IMR-90 (cell line): ENCODE data around the gene KCNT1. TPM values are rescaled to one million over a fixed set of nuclear protein-coding genes. Genes with fewer than 3 reads are reported as not detected.

Source experiments
- ATAC-seq: fragments of 200-7000 bp; cut with Tn5 transposase; 2 replicates; pipeline ENCODE4 v1.9.1; 2020; ENCODE audit warnings: low read depth, mild to moderate bottlenecking, moderate library complexity
- BruUV-seq: library from RNA; stranded (reverse); fragments of 400-500 nt; replicated peaks from 2 replicates; lab custom pipeline; 2021; lab: Mats Ljungman, UMichigan
- CTCF ChIA-PET: fragments of 300-600 bp; formaldehyde crosslinking; extraction: SDS; loops from one replicate; lab custom pipeline; 2021; ENCODE audit warnings: antibody characterized with exemption; lab: Yijun Ruan, JAX
- POLR2A ChIA-PET: fragments of 300-600 bp; sonication (Branson Sonifier 250); formaldehyde crosslinking; loops from one replicate; lab custom pipeline; 2022; ENCODE audit warnings: antibody characterized with exemption; ENCODE audit not compliant: unreplicated experiment; lab: Charles Lee
- DNase-seq: peaks from one replicate; pipeline ENCODE4 v3.0.0; 2013
- H2AFZ ChIP-seq: replicated peaks from 2 replicates; pipeline ENCODE3; 2013; ENCODE audit warnings: low read length, mild to moderate bottlenecking; ENCODE audit not compliant: poor library complexity
- H2AK5ac ChIP-seq: 2 replicates; pipeline ENCODE4 v1.6.1; 2013; ENCODE audit warnings: low read depth, low read length, inconsistent platforms
- H2AK9ac ChIP-seq: replicated peaks from 2 replicates; pipeline ENCODE3; 2013; ENCODE audit warnings: mild to moderate bottlenecking, low read depth, low read length, moderate library complexity; ENCODE audit not compliant: poor library complexity
- H2BK120ac ChIP-seq: 2 replicates; pipeline ENCODE4 v1.6.1; 2013; ENCODE audit warnings: low read depth, low read length, inconsistent platforms
- H2BK15ac ChIP-seq: 3 replicates; pipeline ENCODE4 v1.6.1; 2013; ENCODE audit warnings: low read depth, low read length, inconsistent platforms
- H2BK20ac ChIP-seq: 2 replicates; pipeline ENCODE4 v1.6.1; 2013; ENCODE audit warnings: low read depth, mild to moderate bottlenecking, inconsistent platforms, low read length, moderate library complexity
- H2BK5ac ChIP-seq: 2 replicates; pipeline ENCODE4 v1.6.1; 2013; ENCODE audit warnings: mild to moderate bottlenecking, low read depth, low read length, inconsistent platforms; ENCODE audit not compliant: poor library complexity, severe bottlenecking
- H3K14ac ChIP-seq: replicated peaks from 2 replicates; pipeline ENCODE4 v1.6.1; 2013; ENCODE audit warnings: low read depth, low read length, inconsistent platforms
- H3K18ac ChIP-seq: 2 replicates; pipeline ENCODE4 v1.6.1; 2013; ENCODE audit warnings: low read depth, low read length, control low read depth
- H3K23ac ChIP-seq: 2 replicates; pipeline ENCODE4 v1.6.1; 2013; ENCODE audit warnings: low read depth, low read length, inconsistent platforms
- H3K27ac ChIP-seq: 2 replicates; pipeline ENCODE4 v1.5.1; 2013; ENCODE audit warnings: mild to moderate bottlenecking, control low read depth, low read length; ENCODE audit not compliant: insufficient read depth
- H3K27me3 ChIP-seq: 2 replicates; pipeline ENCODE4 v1.6.1; 2013; ENCODE audit warnings: low read length; ENCODE audit not compliant: control insufficient read depth, insufficient read depth
- H3K36me3 ChIP-seq: 2 replicates; pipeline ENCODE4 v1.6.1; 2013; ENCODE audit warnings: low read length, mixed read lengths; ENCODE audit not compliant: control insufficient read depth, insufficient read depth
- H3K4ac ChIP-seq: 2 replicates; pipeline ENCODE4 v1.6.1; 2013; ENCODE audit warnings: low read depth, low read length, inconsistent platforms
- H3K4me1 ChIP-seq: 2 replicates; pipeline ENCODE4 v1.6.1; 2013; ENCODE audit warnings: low read length, mixed read lengths; ENCODE audit not compliant: control insufficient read depth, insufficient read depth
- H3K4me2 ChIP-seq: 2 replicates; pipeline ENCODE4 v1.6.1; 2013; ENCODE audit warnings: low read depth, mild to moderate bottlenecking, control low read depth, low read length, moderate library complexity
- H3K4me3 ChIP-seq: 2 replicates; pipeline ENCODE4 v1.5.1; 2013; ENCODE audit warnings: low read depth, mild to moderate bottlenecking, control low read depth, low read length, moderate library complexity; ENCODE audit not compliant: insufficient read depth
- H3K56ac ChIP-seq: 2 replicates; pipeline ENCODE4 v1.6.1; 2013; ENCODE audit warnings: low read length, inconsistent platforms; ENCODE audit not compliant: insufficient read depth; ENCODE audit errors: extremely low read depth
- H3K79me1 ChIP-seq, 2 experiments: 2 replicates each; pipeline ENCODE4 v1.6.1; 2013; ENCODE audit warnings: low read length in 2 of 2, inconsistent platforms in 1 of 2, low read depth in 1 of 2
- H3K9ac ChIP-seq: 2 replicates; pipeline ENCODE4 v1.6.1; 2013; ENCODE audit warnings: low read depth, low read length, control low read depth
- H3K9me1 ChIP-seq: 2 replicates; pipeline ENCODE4 v1.6.1; 2013; ENCODE audit warnings: low read length, inconsistent platforms; ENCODE audit not compliant: insufficient read depth
- H3K9me3 ChIP-seq: 2 replicates; pipeline ENCODE4 v1.6.1; 2013; ENCODE audit warnings: low read length; ENCODE audit not compliant: control insufficient read depth, insufficient read depth
- H4K20me1 ChIP-seq: 2 replicates; pipeline ENCODE4 v1.6.1; 2013; ENCODE audit warnings: low read length, inconsistent platforms; ENCODE audit not compliant: insufficient read depth
- H4K5ac ChIP-seq: 2 replicates; pipeline ENCODE4 v1.6.1; 2013; ENCODE audit warnings: mild to moderate bottlenecking, low read depth, low read length, control low read depth
- H4K8ac ChIP-seq, 2 experiments: 2 replicates each; pipeline ENCODE4 v1.6.1; 2013; ENCODE audit warnings: low read depth in 2 of 2, low read length in 2 of 2, control low read depth in 1 of 2, inconsistent platforms in 1 of 2
- H4K91ac ChIP-seq: 2 replicates; pipeline ENCODE4 v1.6.1; 2013; ENCODE audit warnings: low read depth, low read length, inconsistent platforms; ENCODE audit not compliant: insufficient read depth
- CEBPB ChIP-seq: IDR thresholded peaks from 2 replicates; pipeline ENCODE4 v1.6.1; 2012; ENCODE audit warnings: low read depth, low read length, improper control_type of control experiment
- NFE2L2 ChIP-seq: fragments of 150-350 bp; IDR thresholded peaks from 2 replicates; pipeline ENCODE4 v1.6.1; 2016; ENCODE audit warnings: low read depth, mild to moderate bottlenecking, low read length
- POLR2A ChIP-seq: IDR thresholded peaks from 2 replicates; pipeline ENCODE4 v1.6.1; 2012; ENCODE audit warnings: mild to moderate bottlenecking, low read depth, low read length
- WGBS, 2 experiments: methylation state at CpG; one replicate each; pipeline versions ENCODE4 v1.1.5 to v1.1.7; 2013; ENCODE audit warnings: missing lambda C conversion rate in 2 of 2; ENCODE audit not compliant: insufficient read length in 1 of 2; ENCODE audit errors: extremely low coverage in 2 of 2; 5-methylcytosine and 5-hydroxymethylcytosine counted together
- dilution Hi-C: fragments of 300-500 bp; cut with HindIII; formaldehyde crosslinking; loops from one replicate; pipeline ENCODE4 v1.14.3; 2018; ENCODE audit warnings: low sequenced_read_pairs; ENCODE audit not compliant: unreplicated experiment
- in situ Hi-C: fragments of 300-500 bp; cut with MboI; formaldehyde crosslinking; loops from 3 replicates; pipeline ENCODE4 v1.14.3; 2019; ENCODE audit warnings: low sequenced_read_pairs, inconsistent platforms, mixed read lengths
- intact Hi-C: fragments of 100-400 bp; cut with micrococcal nuclease; formaldehyde crosslinking; loops from 2 replicates; pipeline ENCODE4 v1.10.0; 2022
- polyA plus RNA-seq, 3 experiments: library from polyadenylated mRNA; depleted of rRNA; stranded (reverse); fragments of >200 nt; gene quantifications; 2 replicates each; pipeline ENCODE4 v1.2.3, GENCODE V29; 2012; ENCODE audit warnings: low replicate concordance in 1 of 3
- total RNA-seq: library from RNA; depleted of rRNA; stranded (reverse); fragments of >200 nt; gene quantifications from 2 replicates; pipeline ENCODE4 v1.2.3, GENCODE V29; 2012

Gene KCNT1
- total and polyA plus RNA-seq, 2 of the 4 experiments (the other 2 are of a cell fraction) = not detected

- H2BK120ac ChIP-seq = no peak overlapping the region
Observed at GRCh38 chr9:135803441-135803840, 101.5 kb downstream of the KCNT1 start.

More at GRCh38 chr9:135803441-135803840, 101.5 kb downstream of the KCNT1 start:
- H2BK5ac ChIP-seq = no peak overlapping the region
- no peak overlapping the region for H2BK15ac ChIP-seq
- no peak overlapping the region for H3K18ac ChIP-seq
- H3K4ac ChIP-seq = no peak overlapping the region
- H4K20me1 ChIP-seq = no peaks in the 10 kb centered on the region
- no peaks in the 10 kb centered on the region for H3K36me3 ChIP-seq
- H3K4me1 ChIP-seq = peaks cover 6% of the 10 kb centered on the region
- H3K14ac ChIP-seq = no peak overlapping the region
- no peak overlapping the region for H2BK20ac ChIP-seq
- H3K9me3 ChIP-seq = no peaks in the 10 kb centered on the region
- DNase-seq = no peak
- H3K23ac ChIP-seq = no peak overlapping the region
- H3K27ac ChIP-seq = no peak overlapping the region
- TF ChIP-seq CEBPB = no peak
- TF ChIP-seq POLR2A = no peak
- no peak for TF ChIP-seq NFE2L2
- 97% methylated on average over 6 of the region's 10 CpGs; no CpG with 5 or more reads in 1 of the 2 experiments for WGBS, 2 experiments
- H2AFZ ChIP-seq = no peak overlapping the region
- BruUV-seq = no TSS peak
- CTCF ChIA-PET = no interaction called here
- POLR2A ChIA-PET = no interaction called here
- H4K8ac ChIP-seq = no peak overlapping the region
- peaks cover 4% of the 10 kb centered on the region; the same call in 1 of the 2 replicates for H3K9me1 ChIP-seq
- no peak overlapping the region for H2AK9ac ChIP-seq
- no peaks in the 10 kb centered on the region for H3K27me3 ChIP-seq
- H3K79me1 ChIP-seq = no peaks in the 10 kb centered on the region; a peak in 1 of 4 replicates
- no peak overlapping the region for H4K91ac ChIP-seq
- H3K4me3 ChIP-seq = no peak overlapping the region
- no peak for ATAC-seq
- no peak overlapping the region for H4K5ac ChIP-seq
- intact Hi-C loops (no loop called here), in situ Hi-C loops (no loop called here), dilution Hi-C loops (no loop called here)
- no peak overlapping the region for H3K56ac ChIP-seq
- no peak overlapping the region for H3K4me2 ChIP-seq
- H2AK5ac ChIP-seq = no peak overlapping the region
- H3K9ac ChIP-seq = no peak overlapping the region
